CD14-positive monocyte (primary cell): ENCODE data around the gene EDIL3. TPM values are rescaled to one million over a fixed set of nuclear protein-coding genes. Genes with fewer than 3 reads are reported as not detected.

Experiments used
- DNase-seq, 3 donors: peaks; one replicate each; pipeline ENCODE4 v3.0.0-alpha.2; 2011 to 2022
- H2AFZ ChIP-seq: 2 replicates; pipeline ENCODE4 v1.6.0; 2012; ENCODE audit warnings: mild to moderate bottlenecking, low read depth, low read length, inconsistent platforms; ENCODE audit not compliant: insufficient read depth, poor library complexity, severe bottlenecking
- H3K27ac ChIP-seq, 2 donors: 1 replicate in 1 of 2; 2 replicates in 1 of 2; pipeline ENCODE4 v1.5.1; 2012 to 2013; ENCODE audit warnings: low read length in 2 of 2, control low read depth in 1 of 2, inconsistent platforms in 1 of 2, low read depth in 1 of 2, mild to moderate bottlenecking in 1 of 2
- H3K27me3 ChIP-seq, 2 donors: one replicate each; pipeline versions ENCODE4 v1.6.0 to v1.6.1; 2011 to 2013; ENCODE audit warnings: low read length in 2 of 2; ENCODE audit not compliant: control insufficient read depth in 2 of 2, insufficient read depth in 2 of 2
- H3K36me3 ChIP-seq, 2 donors: replicated peaks in 1 of 2; 1 replicate in 1 of 2; 2 replicates in 1 of 2; pipeline versions ENCODE4 v1.5.1 to v1.6.1; 2012 to 2013; ENCODE audit warnings: low read length in 2 of 2, control low read depth in 1 of 2, inconsistent platforms in 1 of 2, mild to moderate bottlenecking in 1 of 2; ENCODE audit not compliant: insufficient read depth in 2 of 2, control insufficient read depth in 1 of 2
- H3K4me1 ChIP-seq, 2 donors: 1 replicate in 1 of 2; 2 replicates in 1 of 2; pipeline versions ENCODE4 v1.5.1 to v1.6.1; 2012 to 2013; ENCODE audit warnings: low read length in 2 of 2, control low read depth in 1 of 2, inconsistent platforms in 1 of 2, mild to moderate bottlenecking in 1 of 2, moderate library complexity in 1 of 2; ENCODE audit not compliant: insufficient read depth in 2 of 2, control insufficient read depth in 1 of 2
- H3K4me2 ChIP-seq: replicated peaks from 2 replicates; pipeline ENCODE3; 2012; ENCODE audit warnings: low read length, moderate library complexity, mild to moderate bottlenecking; ENCODE audit not compliant: poor library complexity, severe bottlenecking; ENCODE audit errors: extremely low read depth
- H3K4me3 ChIP-seq, 3 experiments: fragments of 200-600 bp in 1 of 3; sonication (generic) in 1 of 3; replicated peaks in 1 of 3; 1 replicate in 2 of 3; 2 replicates in 1 of 3; pipeline ENCODE4 v1.5.1; 2011 to 2013; ENCODE audit warnings: low read length in 3 of 3, mild to moderate bottlenecking in 3 of 3, control low read depth in 2 of 3, low read depth in 2 of 3, inconsistent platforms in 1 of 3, moderate library complexity in 1 of 3
- H3K79me2 ChIP-seq: 2 replicates; pipeline ENCODE4 v1.6.0; 2012; ENCODE audit warnings: mild to moderate bottlenecking, control low read depth, inconsistent platforms, low read length, moderate library complexity; ENCODE audit not compliant: insufficient read depth
- H3K9ac ChIP-seq: 2 replicates; pipeline ENCODE4 v1.6.0; 2017; ENCODE audit warnings: low read length, mild to moderate bottlenecking; ENCODE audit not compliant: insufficient read depth, poor library complexity, severe bottlenecking
- H3K9me3 ChIP-seq, 2 donors: replicated peaks in 1 of 2; 1 replicate in 1 of 2; 2 replicates in 1 of 2; pipeline versions ENCODE4 v1.5.1 to v1.6.1; 2012 to 2013; ENCODE audit warnings: low read length in 2 of 2, control low read depth in 1 of 2; ENCODE audit not compliant: control insufficient read depth in 1 of 2, insufficient read depth in 1 of 2
- H4K20me1 ChIP-seq: 2 replicates; pipeline ENCODE4 v1.6.0; 2012; ENCODE audit warnings: mild to moderate bottlenecking, low read length, control low read depth, moderate library complexity; ENCODE audit not compliant: insufficient read depth
- H3K27ac Mint-ChIP-seq, 7 donors: one replicate each; pipeline ENCODE4 v1.8.0; 2020; ENCODE audit warnings: mild to moderate bottlenecking in 7 of 7, mixed read lengths in 7 of 7, moderate library complexity in 6 of 7, inconsistent platforms in 2 of 7
- H3K27me3 Mint-ChIP-seq, 3 donors: one replicate each; pipeline ENCODE4 v1.8.0; 2021 to 2022; ENCODE audit warnings: low read depth in 3 of 3, mild to moderate bottlenecking in 3 of 3, mixed read lengths in 3 of 3, moderate library complexity in 3 of 3, inconsistent platforms in 1 of 3
- H3K36me3 Mint-ChIP-seq, 2 donors: one replicate each; pipeline ENCODE4 v1.8.0; 2020; ENCODE audit warnings: mixed read lengths in 2 of 2, inconsistent platforms in 1 of 2, mild to moderate bottlenecking in 1 of 2
- H3K4me1 Mint-ChIP-seq: one replicate; pipeline ENCODE4 v1.8.0; 2020; ENCODE audit warnings: mild to moderate bottlenecking, mixed read lengths
- H3K4me3 Mint-ChIP-seq, 2 donors: one replicate each; pipeline ENCODE4 v1.8.0; 2020; ENCODE audit warnings: mild to moderate bottlenecking in 2 of 2, mixed read lengths in 2 of 2, moderate library complexity in 1 of 2
- H3K9me3 Mint-ChIP-seq, 7 donors: one replicate each; pipeline ENCODE4 v1.8.0; 2020 to 2022; ENCODE audit warnings: mixed read lengths in 7 of 7, mild to moderate bottlenecking in 6 of 7, moderate library complexity in 6 of 7, inconsistent platforms in 2 of 7
- WGBS: methylation state at CpG from one replicate; pipeline ENCODE4 v1.1.5; 2013; ENCODE audit warnings: missing lambda C conversion rate; ENCODE audit not compliant: insufficient coverage; 5-methylcytosine and 5-hydroxymethylcytosine counted together
- intact Hi-C, 2 donors: fragments of 100-400 bp; cut with micrococcal nuclease; formaldehyde crosslinking; loops; one replicate each; pipeline versions ENCODE4 v1.15.0 to v1.15.1; 2023
- polyA plus RNA-seq, 3 donors: library from polyadenylated mRNA; depleted of rRNA in 1 of 3; unstranded in 2 of 3; stranded (reverse) in 1 of 3; fragments of 300-500 nt in 2 of 3; fragments of >200 nt in 1 of 3; fragmentation: Illumina TruSeq in 2 of 3; gene quantifications; 1 replicate in 2 of 3; 2 replicates in 1 of 3; pipeline ENCODE4 v1.2.3, GENCODE V29; 2012 to 2021
- TF ChIP-seq, protein P1 (sequence below): fragments of 200-600 bp; IDR thresholded peaks from one replicate; pipeline ENCODE4 v1.8.0; 2022; ENCODE audit warnings: antibody characterized with exemption, mild to moderate bottlenecking

EDIL3 gene
- polyA plus RNA-seq, 3 donors, result 0.09 TPM; not detected in 2

- H3K36me3 ChIP-seq, result no peaks in the 10 kb centered on the region
- peaks cover 0 to 4% of the 10 kb centered on the region in 2 donors for H3K9me3 ChIP-seq
- no peak overlapping the region for H3K9ac ChIP-seq
- H3K4me3 ChIP-seq, result no peak overlapping the region
- no peaks in the 10 kb centered on the region for H3K79me2 ChIP-seq
- peak in 2 of 3 donors; percentile 1 to 34 for DNase-seq
- H3K36me3 Mint-ChIP-seq, result no peaks in the 10 kb centered on the region
- no peak overlapping the region for H3K27ac ChIP-seq
- H3K4me1 ChIP-seq, result peaks cover 10 to 11% of the 10 kb centered on the region in 2 donors
- intact Hi-C loops, result no loop called here
- peak overlapping the region; percentile 16 for H3K4me2 ChIP-seq
- WGBS, result 0% methylated on average over 3 of the region's 4 CpGs
- peaks cover 0 to 6% (median 3%) of the 10 kb centered on the region in 7 donors for H3K9me3 Mint-ChIP-seq
- TF ChIP-seq, protein P1, sequence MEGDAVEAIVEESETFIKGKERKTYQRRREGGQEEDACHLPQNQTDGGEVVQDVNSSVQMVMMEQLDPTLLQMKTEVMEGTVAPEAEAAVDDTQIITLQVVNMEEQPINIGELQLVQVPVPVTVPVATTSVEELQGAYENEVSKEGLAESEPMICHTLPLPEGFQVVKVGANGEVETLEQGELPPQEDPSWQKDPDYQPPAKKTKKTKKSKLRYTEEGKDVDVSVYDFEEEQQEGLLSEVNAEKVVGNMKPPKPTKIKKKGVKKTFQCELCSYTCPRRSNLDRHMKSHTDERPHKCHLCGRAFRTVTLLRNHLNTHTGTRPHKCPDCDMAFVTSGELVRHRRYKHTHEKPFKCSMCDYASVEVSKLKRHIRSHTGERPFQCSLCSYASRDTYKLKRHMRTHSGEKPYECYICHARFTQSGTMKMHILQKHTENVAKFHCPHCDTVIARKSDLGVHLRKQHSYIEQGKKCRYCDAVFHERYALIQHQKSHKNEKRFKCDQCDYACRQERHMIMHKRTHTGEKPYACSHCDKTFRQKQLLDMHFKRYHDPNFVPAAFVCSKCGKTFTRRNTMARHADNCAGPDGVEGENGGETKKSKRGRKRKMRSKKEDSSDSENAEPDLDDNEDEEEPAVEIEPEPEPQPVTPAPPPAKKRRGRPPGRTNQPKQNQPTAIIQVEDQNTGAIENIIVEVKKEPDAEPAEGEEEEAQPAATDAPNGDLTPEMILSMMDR, result no peak
- H4K20me1 ChIP-seq, result no peaks in the 10 kb centered on the region
- peak overlapping the region in 2 of 7 donors; percentile 0 to 52 for H3K27ac Mint-ChIP-seq
- no peak overlapping the region for H3K4me3 Mint-ChIP-seq
- H2AFZ ChIP-seq, result no peak overlapping the region
- peaks cover 22% of the 10 kb centered on the region for H3K4me1 Mint-ChIP-seq
- H3K27me3 ChIP-seq, result no peaks in the 10 kb centered on the region
- H3K27me3 Mint-ChIP-seq, result peaks cover 0 to 3% (median 1%) of the 10 kb centered on the region in 3 donors
These were observed 96.7 kb downstream of the EDIL3 start for GRCh38 chr5:84287951-84288350.

- intact Hi-C loops, result no loop called here
These were observed 98.0 kb downstream of the EDIL3 start for GRCh38 chr5:84286662-84287061.

More at GRCh38 chr5:84286662-84287061, 98.0 kb downstream of the EDIL3 start:
- Histone ChIP-seq H4K20me1 (no peaks in the 10 kb centered on the region), H3K4me2 (no peak overlapping the region), H2AFZ (no peak overlapping the region), H3K79me2 (no peaks in the 10 kb centered on the region), H3K4me3 (no peak overlapping the region), H3K4me1 (peaks cover 10 to 11% of the 10 kb centered on the region in 2 donors), H3K27ac (no peak overlapping the region), H3K27me3 (no peaks in the 10 kb centered on the region), H3K36me3 (no peaks in the 10 kb centered on the region), H3K9me3 (no peaks in the 10 kb centered on the region), H3K9ac (no peak overlapping the region)
- Mint-ChIP-seq H3K4me1 (peaks cover 14% of the 10 kb centered on the region), H3K4me3 (no peak overlapping the region), H3K27ac (no peak overlapping the region), H3K9me3 (peaks cover 0 to 6% (median 0%) of the 10 kb centered on the region in 7 donors), H3K27me3 (peaks cover 0 to 3% (median 1%) of the 10 kb centered on the region in 3 donors), H3K36me3 (no peaks in the 10 kb centered on the region)
- no peak for DNase-seq
- TF ChIP-seq, protein P1, result no peak
